SK-N-SH (cell line): ENCODE data around the gene RGS14.

Experiments used
- CTCF ChIP-seq: fragments of 200-600 bp; sonication (generic); IDR thresholded peaks from 2 replicates; pipeline ENCODE4 v1.6.1; 2017; ENCODE audit warnings: antibody characterized with exemption, mild to moderate bottlenecking, moderate library complexity
- EZH2phosphoT487 ChIP-seq: fragments of 200-600 bp; sonication (generic); IDR thresholded peaks from 2 replicates; pipeline ENCODE4 v1.6.1; 2017; ENCODE audit warnings: low read depth, mixed run types, mild to moderate bottlenecking, antibody characterized with exemption, moderate library complexity, borderline replicate concordance
- MXI1 ChIP-seq: IDR thresholded peaks from 2 replicates; pipeline ENCODE4 v1.6.1; 2012; ENCODE audit warnings: mild to moderate bottlenecking, low read depth, low read length, improper control_type of control experiment
- POLR2AphosphoS5 ChIP-seq: IDR thresholded peaks from 2 replicates; pipeline ENCODE4 v1.6.1; 2012; ENCODE audit warnings: low read depth, low read length
- RAD21 ChIP-seq: IDR thresholded peaks from 2 replicates; pipeline ENCODE4 v1.6.1; 2012; ENCODE audit warnings: mild to moderate bottlenecking, low read length
- TAF1 ChIP-seq: IDR thresholded peaks from 2 replicates; pipeline ENCODE4 v1.6.1; 2012; ENCODE audit warnings: low read depth, mild to moderate bottlenecking, low read length, moderate library complexity, borderline replicate concordance
- YY1 ChIP-seq: IDR thresholded peaks from 2 replicates; pipeline ENCODE4 v1.4.0; 2012; ENCODE audit warnings: low read depth, mild to moderate bottlenecking
- ZBTB33 ChIP-seq: IDR thresholded peaks from 2 replicates; pipeline ENCODE4 v1.4.0; 2012; ENCODE audit warnings: low read depth, borderline replicate concordance

GRCh38 chr5:177421062-177421798, 63.5 kb downstream of the RGS14 start:
- TF ChIP-seq CTCF = no peak
- TF ChIP-seq EZH2phosphoT487 = no peak
- TF ChIP-seq POLR2AphosphoS5 = no peak
- no peak for TF ChIP-seq MXI1
- TF ChIP-seq TAF1 = no peak
- no peak for TF ChIP-seq RAD21
- no peak for TF ChIP-seq YY1
- TF ChIP-seq ZBTB33 = no peak
